T follicular helper cell (primary cell): ENCODE measurements around the gene RPS6KA6.
"Not testable (repeated sequence)": the region's sequence is repeated elsewhere in the genome, so short reads cannot be mapped to it uniquely, and the experiment has no call there.

Experiments used
- DNase-seq: peaks from one replicate; pipeline ENCODE4 v3.0.0-alpha.2; 2020; ENCODE audit warnings: low read depth

Gene RPS6KA6

DNA sequence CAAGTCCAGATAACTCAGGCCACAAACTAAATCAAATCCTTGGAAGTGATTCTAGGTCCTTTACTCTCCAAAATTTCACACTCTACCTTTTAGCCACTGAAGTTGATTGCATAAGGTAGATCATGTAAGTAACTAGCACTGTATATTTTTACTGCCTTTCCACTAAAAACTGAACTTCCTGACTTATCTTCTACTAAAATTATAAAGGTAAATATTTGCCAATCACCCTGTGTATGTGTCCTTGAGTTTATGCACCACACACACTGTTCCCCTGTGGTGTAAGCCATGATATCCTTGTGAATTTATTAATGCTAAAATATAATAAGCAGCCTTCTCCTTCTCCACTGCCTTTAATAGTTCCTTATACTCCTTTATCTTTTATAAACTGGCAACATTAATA is 25.6 kb downstream of the RPS6KA6 start:
- no peak for DNase-seq

DNA sequence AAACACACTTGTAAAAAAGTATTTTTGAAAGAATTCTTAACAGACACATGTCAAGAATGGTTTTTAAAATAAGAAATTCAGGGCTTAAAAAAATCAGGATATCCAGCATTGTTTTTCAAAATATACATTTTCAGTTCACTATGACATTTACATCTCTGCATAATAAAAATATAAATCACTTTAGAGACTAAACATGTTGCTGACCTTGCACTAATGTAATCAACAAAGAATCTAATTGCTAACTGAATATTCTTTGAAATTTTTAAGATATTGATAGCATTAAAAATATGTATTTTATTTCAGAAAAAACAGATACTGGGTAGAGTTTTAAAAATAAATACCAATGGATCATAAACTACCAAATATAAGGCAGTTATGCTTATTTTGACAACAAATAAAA is 26.4 kb downstream of the RPS6KA6 start:
- DNase-seq: no peak

DNA sequence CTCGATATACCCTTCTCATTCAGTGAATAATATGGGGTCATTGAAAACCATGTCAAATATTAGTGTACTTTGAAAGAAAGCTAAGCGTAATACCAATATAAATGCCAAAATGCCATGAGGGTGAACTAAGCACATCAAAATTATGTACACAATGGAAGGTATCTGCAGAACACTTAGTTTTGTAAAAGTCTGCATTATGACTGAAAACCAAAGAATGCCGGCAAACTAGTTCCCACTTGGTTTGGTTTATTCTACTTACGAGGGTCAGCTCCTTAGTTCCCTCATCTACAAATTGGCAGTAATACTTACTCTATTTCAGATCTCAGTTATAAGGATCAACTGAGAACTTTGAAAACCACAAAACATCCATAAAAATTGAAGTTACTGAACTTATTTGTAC is 27.3 kb downstream of the RPS6KA6 start:
- DNase-seq: no peak

DNA sequence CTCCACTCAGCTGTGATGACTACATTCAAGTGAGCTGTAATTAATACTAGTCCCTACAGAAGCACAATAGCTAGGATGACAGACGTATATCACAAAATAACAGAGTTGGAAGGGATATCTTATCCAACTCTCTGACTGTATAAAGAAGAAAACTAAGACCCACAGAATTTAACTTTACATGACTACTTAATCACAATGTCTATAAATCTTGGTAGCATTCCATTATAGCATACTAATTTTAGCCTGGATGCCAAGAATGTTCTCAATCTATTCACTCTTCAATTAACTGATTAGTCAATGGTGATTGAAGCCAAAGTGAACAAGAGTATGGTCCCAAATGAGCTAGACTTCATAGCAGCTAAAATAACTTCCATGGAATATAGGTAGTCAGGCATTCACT is 31.2 kb downstream of the RPS6KA6 start:
- DNase-seq: no peak

DNA sequence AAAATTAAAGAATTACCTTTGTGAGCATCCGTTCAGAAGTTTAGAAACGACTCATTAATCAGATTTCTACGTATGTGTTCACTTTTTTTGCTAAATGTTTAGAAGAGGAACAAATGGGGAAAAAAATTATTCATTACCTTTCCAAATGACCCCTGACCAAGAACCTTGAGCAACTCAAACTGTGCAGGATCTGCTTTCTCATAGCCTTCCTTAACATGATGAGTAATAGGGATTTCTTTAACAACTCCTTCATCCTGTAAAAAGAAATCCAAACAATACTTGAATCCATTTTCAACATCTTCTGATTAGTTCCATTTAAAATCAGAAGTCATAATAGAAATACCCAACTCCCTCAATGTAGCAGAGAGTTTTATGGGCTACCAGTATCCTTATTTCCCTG is 32.1 kb downstream of the RPS6KA6 start:
- DNase-seq: no peak

DNA sequence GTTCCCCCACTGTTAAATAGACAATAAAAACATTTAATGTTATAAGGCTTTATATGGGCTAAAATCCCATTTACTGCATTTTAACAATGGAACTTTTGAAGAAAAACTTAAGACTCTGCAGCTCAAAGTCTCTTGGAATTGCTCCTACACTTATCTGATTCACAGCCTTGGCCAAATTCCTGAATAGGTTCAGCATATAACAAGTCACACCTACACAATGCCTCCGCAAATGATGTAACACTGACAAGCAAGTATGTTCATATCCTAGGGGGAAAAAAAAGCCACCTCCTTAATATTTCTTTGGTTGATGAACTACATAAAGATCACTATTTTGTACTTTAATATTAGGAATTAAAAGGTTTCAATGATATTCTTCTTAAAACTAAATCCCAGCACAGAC is 34.5 kb downstream of the RPS6KA6 start:
- DNase-seq: no peak

DNA sequence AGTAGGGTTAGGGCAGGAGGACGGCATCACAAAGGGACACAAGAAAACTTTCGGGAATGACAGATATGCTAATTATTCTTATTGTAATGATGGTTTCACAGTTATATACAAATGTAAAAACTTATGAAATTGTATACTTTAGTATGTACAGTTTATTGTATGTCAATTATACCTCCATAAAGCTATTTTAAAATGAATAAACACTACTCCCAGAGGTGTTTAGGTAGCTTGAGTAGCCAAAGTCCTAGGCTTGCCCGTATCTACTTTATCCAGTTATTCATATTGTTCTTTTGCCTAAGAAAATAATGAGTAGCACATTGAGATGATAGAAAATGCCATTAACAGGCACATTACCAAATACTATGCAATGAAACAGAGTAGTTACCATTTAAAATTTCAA is 43.0 kb downstream of the RPS6KA6 start:
- no peak for DNase-seq

DNA sequence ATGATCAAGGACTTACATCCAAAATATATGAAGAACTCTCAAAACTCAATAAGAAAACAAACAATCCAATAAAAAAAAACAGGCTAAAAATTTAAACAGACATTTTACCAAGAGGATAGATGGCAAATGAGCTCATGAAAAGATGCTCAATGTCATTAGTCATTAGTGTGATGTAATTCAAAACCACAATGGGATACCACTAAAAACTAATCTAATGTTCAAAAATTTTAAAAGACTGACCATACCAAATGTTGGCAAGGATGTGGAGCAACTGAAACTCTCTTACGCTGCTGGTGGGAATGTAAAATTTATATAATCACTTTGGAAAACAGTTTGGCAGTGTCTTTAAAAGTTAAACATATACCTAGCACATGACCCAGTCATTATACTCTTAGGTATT is 43.7 kb downstream of the RPS6KA6 start:
- DNase-seq: no peak

DNA sequence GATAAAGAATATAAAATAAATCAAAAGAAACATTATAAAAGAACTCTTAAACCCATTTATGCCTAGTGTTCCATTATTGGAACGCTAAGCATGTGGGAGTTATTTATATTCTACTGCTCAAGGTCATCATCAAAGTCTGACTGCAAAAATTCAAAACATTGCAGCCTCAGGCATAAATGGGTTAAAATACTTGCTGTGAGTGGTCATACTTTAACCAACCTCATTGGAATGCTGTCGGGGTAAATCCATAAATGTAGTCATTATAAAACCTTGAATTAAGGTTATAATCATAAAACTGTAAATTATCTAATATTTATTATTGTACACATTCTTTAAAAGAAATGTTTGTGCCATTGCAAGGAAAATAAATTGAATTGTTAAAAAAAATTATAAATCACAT is 55.0 kb downstream of the RPS6KA6 start:
- DNase-seq: no peak

DNA sequence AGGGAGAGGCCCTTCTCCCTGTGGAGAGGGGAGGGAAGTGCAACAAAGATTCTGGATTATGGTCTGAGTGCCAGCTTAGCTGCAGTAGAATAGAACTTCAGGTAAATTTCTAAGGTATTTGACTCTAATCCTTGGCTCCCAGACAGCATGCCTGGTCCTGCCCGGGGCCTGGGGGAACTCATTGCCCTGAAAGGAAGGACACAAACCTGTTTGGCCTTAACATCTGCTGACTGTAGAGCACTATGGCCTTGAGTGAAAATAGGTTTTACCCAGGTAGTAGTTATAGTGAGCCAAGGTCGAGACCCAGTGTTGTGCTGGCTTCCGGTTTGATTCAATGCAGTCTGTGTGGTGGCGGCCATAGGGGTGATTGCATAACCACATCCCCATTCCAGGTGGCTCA is 64.4 kb downstream of the RPS6KA6 start:
- DNase-seq: no peak

DNA sequence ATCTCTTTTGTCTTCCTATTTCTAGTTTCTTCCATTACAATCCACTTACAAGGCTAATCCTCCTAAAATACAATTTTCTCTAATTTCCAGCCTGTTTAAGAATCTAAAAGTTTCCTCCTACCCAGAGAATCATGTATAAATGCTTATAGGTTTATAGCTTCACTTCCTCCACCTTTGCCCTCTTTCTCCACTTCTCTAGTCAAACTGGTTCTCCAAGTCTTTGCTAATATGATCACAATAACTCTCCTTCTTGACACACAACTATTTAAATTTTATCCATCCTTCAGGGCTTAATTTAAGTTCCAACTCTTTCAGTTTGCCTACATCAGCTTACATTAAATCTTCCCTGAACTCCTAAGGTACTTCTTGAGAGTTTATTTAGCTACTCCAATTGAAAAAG is 69.2 kb downstream of the RPS6KA6 start:
- no peak for DNase-seq

DNA sequence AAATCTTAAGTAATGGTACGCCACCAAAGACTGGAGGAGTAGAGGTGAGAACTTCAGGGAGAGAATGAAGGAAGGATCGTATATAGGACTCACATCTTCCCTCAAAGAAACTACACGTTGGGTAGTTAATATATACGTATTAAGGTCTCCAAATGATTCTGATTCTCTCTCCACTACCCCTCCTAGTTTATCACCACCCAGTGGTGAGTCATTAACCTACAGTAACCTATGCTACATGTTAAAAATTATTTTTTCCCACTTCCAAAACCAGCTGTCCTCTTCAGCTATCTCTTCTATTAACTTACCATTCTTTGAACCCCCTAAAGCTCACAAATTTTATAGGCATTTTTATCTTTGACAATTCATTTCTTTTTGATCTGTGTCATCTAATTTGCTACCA is 69.7 kb downstream of the RPS6KA6 start:
- DNase-seq: no peak

DNA sequence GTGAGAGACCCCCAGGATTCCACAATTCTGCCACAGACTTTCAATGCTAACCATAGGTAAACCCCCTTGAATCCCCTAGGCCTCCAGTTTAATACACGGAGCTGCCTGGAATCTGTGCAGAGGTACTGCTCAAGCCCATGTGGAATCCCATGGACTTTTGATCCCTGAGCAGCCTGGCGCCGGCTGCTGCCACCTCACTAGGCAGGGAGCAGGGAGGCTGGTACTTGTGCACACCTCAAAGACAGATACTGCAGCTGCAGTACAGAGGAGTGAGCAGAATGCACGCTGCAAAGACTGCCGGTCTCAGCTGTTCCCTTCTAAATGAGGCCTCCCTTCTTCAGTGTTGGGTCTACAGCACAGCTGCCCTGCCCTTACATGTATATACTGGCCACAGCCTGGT is 79.4 kb downstream of the RPS6KA6 start:
- no peak for DNase-seq

DNA sequence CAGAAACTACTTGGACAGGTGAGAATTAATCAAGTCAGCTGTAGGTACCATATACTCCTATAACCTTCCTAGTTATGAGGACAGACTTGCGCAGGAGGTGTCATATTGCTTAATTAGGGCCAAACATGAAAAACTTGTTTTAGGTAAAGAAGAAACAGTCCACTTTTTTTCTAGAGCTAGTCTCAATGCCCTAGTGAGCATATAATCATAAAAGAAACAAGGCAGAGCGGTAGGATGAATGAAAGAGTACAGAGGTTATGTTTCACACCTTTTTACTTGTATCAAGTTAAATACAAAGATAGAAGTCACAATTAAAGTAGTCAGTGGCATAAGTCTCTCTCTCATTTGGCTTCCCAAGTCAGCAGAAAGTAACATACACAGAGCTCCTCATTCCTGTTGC is 88.9 kb downstream of the RPS6KA6 start:
- DNase-seq: no peak

DNA sequence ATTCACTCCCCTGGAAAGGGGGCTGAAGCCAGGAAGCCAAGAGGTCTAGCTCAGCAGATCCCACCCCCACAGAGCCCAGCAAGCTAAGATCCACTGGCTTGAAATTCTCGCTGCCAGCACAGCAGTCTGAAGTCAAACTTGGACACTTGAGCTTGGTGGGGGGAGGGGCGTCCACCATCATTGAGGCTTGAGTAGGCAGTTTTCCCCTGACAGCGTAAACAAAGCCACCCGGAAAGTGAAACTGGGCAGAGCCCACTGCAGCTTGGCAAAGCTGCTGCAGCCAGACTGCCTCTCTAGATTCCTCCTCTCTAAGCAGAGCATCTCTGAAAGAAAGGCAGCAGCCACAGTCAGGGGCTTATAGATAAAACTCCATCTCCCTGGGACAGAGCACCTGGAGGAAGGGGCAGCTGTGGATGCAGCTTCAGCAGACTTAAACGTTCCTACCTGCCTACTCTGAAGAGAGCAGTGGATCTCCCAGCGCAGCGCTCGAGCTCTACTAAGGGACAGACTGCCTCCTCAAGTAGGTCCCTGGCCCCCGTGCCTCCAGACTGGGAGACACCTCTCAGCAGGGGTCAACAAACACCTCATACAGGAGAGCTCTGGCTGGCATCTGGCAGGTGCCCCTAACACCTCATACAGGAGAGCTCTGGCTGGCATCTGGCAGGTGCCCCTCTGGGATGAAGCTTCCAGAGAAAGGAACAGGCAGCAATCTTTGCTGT is 108.4 kb downstream of the RPS6KA6 start:
- DNase-seq: not testable (repeated sequence)

DNA sequence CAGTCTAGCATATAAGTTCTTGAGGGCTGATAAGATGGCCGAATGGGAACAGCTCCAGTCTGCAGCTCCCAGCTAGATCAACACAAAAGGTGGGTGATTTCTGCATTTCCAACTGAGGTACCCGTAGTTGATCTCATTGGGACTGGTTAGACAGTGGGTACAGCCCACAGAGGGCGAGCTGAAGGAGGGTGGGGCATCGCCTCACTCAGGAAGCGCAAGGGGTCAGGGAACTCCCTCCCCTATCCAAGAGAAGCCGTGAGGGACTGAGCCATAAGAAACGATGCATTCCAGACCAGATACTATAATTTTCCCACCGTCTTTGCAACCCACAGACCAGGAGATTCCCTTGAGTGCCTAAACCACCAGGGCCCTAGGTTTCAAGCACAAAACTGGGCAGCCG is 109.0 kb downstream of the RPS6KA6 start:
- no peak for DNase-seq

DNA sequence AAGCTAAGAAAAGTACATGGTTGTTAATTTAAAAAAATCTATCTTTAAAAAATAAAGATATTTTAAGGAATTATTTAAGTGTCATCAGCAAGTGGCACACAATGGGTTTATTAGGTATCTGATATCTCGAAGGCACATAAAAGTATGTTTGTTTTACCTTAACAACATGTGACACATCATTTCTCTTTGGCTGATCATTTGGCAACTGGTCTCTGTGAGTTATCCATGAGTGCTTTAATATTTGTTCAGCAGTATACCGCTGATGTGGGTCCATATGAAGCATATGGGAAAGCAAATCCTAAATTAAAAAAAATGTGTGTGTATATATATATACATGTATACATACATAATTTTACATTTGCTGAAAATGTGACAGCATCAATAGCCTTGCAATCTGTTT is 123.2 kb downstream of the RPS6KA6 start:
- DNase-seq: no peak

DNA sequence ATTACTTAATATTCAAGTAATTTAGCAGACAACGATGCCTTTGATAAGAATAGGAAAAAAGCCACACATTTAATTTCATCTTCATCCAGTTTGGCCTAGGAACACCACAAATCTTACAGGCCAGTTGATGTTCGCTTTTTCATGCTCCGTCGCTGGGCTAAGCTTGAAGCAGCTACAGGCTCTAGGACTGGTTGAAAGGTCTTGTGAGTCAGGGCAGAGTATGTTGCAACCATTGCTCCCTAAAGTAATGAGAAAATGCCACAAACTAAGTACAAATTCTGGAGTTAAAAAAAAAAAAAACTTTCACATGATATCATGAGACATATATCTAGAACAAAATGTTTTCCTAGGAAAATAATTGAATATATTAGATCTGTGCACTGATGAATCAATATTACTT is 123.8 kb downstream of the RPS6KA6 start:
- DNase-seq: no peak

DNA sequence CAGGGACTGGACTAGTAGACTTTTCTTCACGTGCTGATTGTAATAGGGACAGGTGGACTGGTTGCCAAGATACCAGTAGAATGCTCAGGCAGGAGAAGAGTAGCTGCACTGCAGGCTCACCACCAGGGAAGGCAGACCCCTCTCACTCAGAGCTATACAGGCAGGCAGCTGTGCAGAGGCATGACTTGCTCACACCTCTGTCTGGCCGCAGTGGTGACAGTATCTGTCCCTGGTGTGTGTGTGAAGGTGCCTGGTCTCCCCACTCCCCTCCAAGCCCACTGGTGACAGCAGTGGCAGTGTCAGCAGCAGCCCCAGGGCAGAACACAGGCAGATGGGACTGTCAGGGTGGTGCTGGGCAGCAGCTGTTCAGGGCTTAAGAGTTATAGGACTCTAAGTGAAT is 140.7 kb downstream of the RPS6KA6 start:
- DNase-seq: no peak

DNA sequence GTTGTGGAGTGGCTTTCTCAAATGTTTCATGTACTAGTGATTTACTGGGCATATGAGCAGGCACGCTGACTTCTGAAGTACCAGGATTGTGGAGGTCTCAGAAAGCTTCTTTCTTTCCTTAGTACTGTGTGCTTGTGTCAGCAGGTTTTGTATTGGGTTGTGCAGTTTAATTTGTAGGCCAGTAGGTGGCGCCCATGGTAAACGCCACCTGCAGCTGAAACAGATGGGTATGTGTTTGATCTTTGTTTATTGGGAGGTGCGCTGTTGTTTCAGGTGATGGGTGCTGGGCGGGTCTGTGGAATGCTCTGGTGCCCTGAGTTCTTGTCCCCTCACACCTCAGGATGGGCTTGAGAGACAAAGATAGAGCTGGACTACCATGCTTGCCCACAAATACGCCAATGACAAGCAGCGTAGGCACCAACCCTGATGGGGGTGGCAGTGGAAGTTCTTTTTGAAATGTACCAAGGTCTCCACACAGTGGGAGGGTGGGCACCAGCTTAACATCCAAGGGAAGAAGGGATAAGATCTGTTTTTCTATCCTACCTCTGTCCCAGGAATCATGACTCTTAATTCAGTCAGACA is 141.5 kb downstream of the RPS6KA6 start:
- no peak for DNase-seq

DNA sequence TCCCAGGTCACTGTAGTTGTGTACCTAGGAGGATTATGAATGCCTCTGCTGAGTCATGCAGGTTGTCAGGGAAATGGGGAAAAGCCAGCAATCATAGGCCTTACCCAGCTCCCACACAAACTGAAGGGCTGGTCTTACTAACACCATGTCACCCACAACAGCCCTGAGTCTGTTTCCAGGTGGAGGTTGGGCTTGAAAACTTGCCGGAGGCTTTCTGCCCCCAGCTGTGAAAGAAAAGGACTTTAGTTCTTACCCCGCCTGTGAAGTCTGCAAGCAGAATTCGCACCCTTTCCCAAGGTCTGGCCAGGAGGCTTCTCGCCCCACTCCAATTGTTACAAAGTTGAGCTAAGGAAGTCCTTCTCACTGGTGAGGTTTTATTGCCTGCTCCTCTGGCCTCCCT is 143.9 kb downstream of the RPS6KA6 start:
- no peak for DNase-seq
